CD14-positive monocyte (primary cell): Measurements from ENCODE around the gene NQO2. TPM values are rescaled to one million over a fixed set of nuclear protein-coding genes. Genes with fewer than 3 reads are reported as not detected.

Source experiments
- DNase-seq, 3 donors: peaks; one replicate each; pipeline ENCODE4 v3.0.0-alpha.2; 2011 to 2022
- H2AFZ ChIP-seq: 2 replicates; pipeline ENCODE4 v1.6.0; 2012; ENCODE audit warnings: mild to moderate bottlenecking, low read depth, low read length, inconsistent platforms; ENCODE audit not compliant: insufficient read depth, poor library complexity, severe bottlenecking
- H3K27ac ChIP-seq, 2 donors: 1 replicate in 1 of 2; 2 replicates in 1 of 2; pipeline ENCODE4 v1.5.1; 2012 to 2013; ENCODE audit warnings: low read length in 2 of 2, control low read depth in 1 of 2, inconsistent platforms in 1 of 2, low read depth in 1 of 2, mild to moderate bottlenecking in 1 of 2
- H3K27me3 ChIP-seq, 2 donors: one replicate each; pipeline versions ENCODE4 v1.6.0 to v1.6.1; 2011 to 2013; ENCODE audit warnings: low read length in 2 of 2; ENCODE audit not compliant: control insufficient read depth in 2 of 2, insufficient read depth in 2 of 2
- H3K36me3 ChIP-seq, 2 donors: replicated peaks in 1 of 2; 1 replicate in 1 of 2; 2 replicates in 1 of 2; pipeline versions ENCODE4 v1.5.1 to v1.6.1; 2012 to 2013; ENCODE audit warnings: low read length in 2 of 2, control low read depth in 1 of 2, inconsistent platforms in 1 of 2, mild to moderate bottlenecking in 1 of 2; ENCODE audit not compliant: insufficient read depth in 2 of 2, control insufficient read depth in 1 of 2
- H3K4me1 ChIP-seq, 2 donors: 1 replicate in 1 of 2; 2 replicates in 1 of 2; pipeline versions ENCODE4 v1.5.1 to v1.6.1; 2012 to 2013; ENCODE audit warnings: low read length in 2 of 2, control low read depth in 1 of 2, inconsistent platforms in 1 of 2, mild to moderate bottlenecking in 1 of 2, moderate library complexity in 1 of 2; ENCODE audit not compliant: insufficient read depth in 2 of 2, control insufficient read depth in 1 of 2
- H3K4me2 ChIP-seq: replicated peaks from 2 replicates; pipeline ENCODE3; 2012; ENCODE audit warnings: low read length, moderate library complexity, mild to moderate bottlenecking; ENCODE audit not compliant: poor library complexity, severe bottlenecking; ENCODE audit errors: extremely low read depth
- H3K4me3 ChIP-seq, 3 experiments: fragments of 200-600 bp in 1 of 3; sonication (generic) in 1 of 3; replicated peaks in 1 of 3; 1 replicate in 2 of 3; 2 replicates in 1 of 3; pipeline ENCODE4 v1.5.1; 2011 to 2013; ENCODE audit warnings: low read length in 3 of 3, mild to moderate bottlenecking in 3 of 3, control low read depth in 2 of 3, low read depth in 2 of 3, inconsistent platforms in 1 of 3, moderate library complexity in 1 of 3
- H3K79me2 ChIP-seq: 2 replicates; pipeline ENCODE4 v1.6.0; 2012; ENCODE audit warnings: mild to moderate bottlenecking, control low read depth, inconsistent platforms, low read length, moderate library complexity; ENCODE audit not compliant: insufficient read depth
- H3K9ac ChIP-seq: 2 replicates; pipeline ENCODE4 v1.6.0; 2017; ENCODE audit warnings: low read length, mild to moderate bottlenecking; ENCODE audit not compliant: insufficient read depth, poor library complexity, severe bottlenecking
- H3K9me3 ChIP-seq, 2 donors: replicated peaks in 1 of 2; 1 replicate in 1 of 2; 2 replicates in 1 of 2; pipeline versions ENCODE4 v1.5.1 to v1.6.1; 2012 to 2013; ENCODE audit warnings: low read length in 2 of 2, control low read depth in 1 of 2; ENCODE audit not compliant: control insufficient read depth in 1 of 2, insufficient read depth in 1 of 2
- H4K20me1 ChIP-seq: 2 replicates; pipeline ENCODE4 v1.6.0; 2012; ENCODE audit warnings: mild to moderate bottlenecking, low read length, control low read depth, moderate library complexity; ENCODE audit not compliant: insufficient read depth
- H3K27ac Mint-ChIP-seq, 7 donors: one replicate each; pipeline ENCODE4 v1.8.0; 2020; ENCODE audit warnings: mild to moderate bottlenecking in 7 of 7, mixed read lengths in 7 of 7, moderate library complexity in 6 of 7, inconsistent platforms in 2 of 7
- H3K27me3 Mint-ChIP-seq, 3 donors: one replicate each; pipeline ENCODE4 v1.8.0; 2021 to 2022; ENCODE audit warnings: low read depth in 3 of 3, mild to moderate bottlenecking in 3 of 3, mixed read lengths in 3 of 3, moderate library complexity in 3 of 3, inconsistent platforms in 1 of 3
- H3K36me3 Mint-ChIP-seq, 2 donors: one replicate each; pipeline ENCODE4 v1.8.0; 2020; ENCODE audit warnings: mixed read lengths in 2 of 2, inconsistent platforms in 1 of 2, mild to moderate bottlenecking in 1 of 2
- H3K4me1 Mint-ChIP-seq: one replicate; pipeline ENCODE4 v1.8.0; 2020; ENCODE audit warnings: mild to moderate bottlenecking, mixed read lengths
- H3K4me3 Mint-ChIP-seq, 2 donors: one replicate each; pipeline ENCODE4 v1.8.0; 2020; ENCODE audit warnings: mild to moderate bottlenecking in 2 of 2, mixed read lengths in 2 of 2, moderate library complexity in 1 of 2
- H3K9me3 Mint-ChIP-seq, 7 donors: one replicate each; pipeline ENCODE4 v1.8.0; 2020 to 2022; ENCODE audit warnings: mixed read lengths in 7 of 7, mild to moderate bottlenecking in 6 of 7, moderate library complexity in 6 of 7, inconsistent platforms in 2 of 7
- CTCF ChIP-seq: fragments of 200-600 bp; IDR thresholded peaks from one replicate; pipeline ENCODE4 v1.8.0; 2022; ENCODE audit warnings: antibody characterized with exemption, mild to moderate bottlenecking
- WGBS: methylation state at CpG from one replicate; pipeline ENCODE4 v1.1.5; 2013; ENCODE audit warnings: missing lambda C conversion rate; ENCODE audit not compliant: insufficient coverage; 5-methylcytosine and 5-hydroxymethylcytosine counted together
- intact Hi-C, 2 donors: fragments of 100-400 bp; cut with micrococcal nuclease; formaldehyde crosslinking; loops; one replicate each; pipeline versions ENCODE4 v1.15.0 to v1.15.1; 2023
- polyA plus RNA-seq, 3 donors: library from polyadenylated mRNA; depleted of rRNA in 1 of 3; unstranded in 2 of 3; stranded (reverse) in 1 of 3; fragments of 300-500 nt in 2 of 3; fragments of >200 nt in 1 of 3; fragmentation: Illumina TruSeq in 2 of 3; gene quantifications; 1 replicate in 2 of 3; 2 replicates in 1 of 3; pipeline ENCODE4 v1.2.3, GENCODE V29; 2012 to 2021

The NQO2 gene
- polyA plus RNA-seq, 3 donors = 30.0 to 281 (median 146) TPM

GRCh38 chr6:2989332-2990247, 10.1 kb upstream of the NQO2 start:
- Mint-ChIP-seq H3K4me3 (peak overlapping the region; percentile 89 to 98), H3K4me1 (peaks cover 25% of the 10 kb centered on the region), H3K27me3 (peaks cover 2 to 7% (median 2%) of the 10 kb centered on the region in 3 donors), H3K36me3 (peaks cover 0 to 3% of the 10 kb centered on the region in 2 donors), H3K9me3 (peaks cover 0 to 2% (median 0%) of the 10 kb centered on the region in 7 donors), H3K27ac (peak overlapping the region; percentile 97 to 99 (median 97))
- Histone ChIP-seq H4K20me1 (no peaks in the 10 kb centered on the region), H3K9me3 (no peaks in the 10 kb centered on the region), H3K79me2 (peaks cover 8% of the 10 kb centered on the region), H3K4me1 (peaks cover 19 to 32% of the 10 kb centered on the region in 2 donors), H3K27ac (peak overlapping the region; percentile 82 to 94), H3K36me3 (no peaks in the 10 kb centered on the region), H2AFZ (peak overlapping the region; percentile 98), H3K4me2 (peak overlapping the region; percentile 88), H3K9ac (peak overlapping the region; percentile 87), H3K4me3 (peak overlapping the region; percentile 80 to 100 (median 96)), H3K27me3 (no peaks in the 10 kb centered on the region)
- intact Hi-C loops = loop anchor here (2.0 to 10.0 kb wide), 7 partner anchors 37 to 265 kb away; partner anchors contain the start of genes PSMG4 (in 2 of the 2) and SERPINB1 (in 2 of the 2)
- under 1% methylated on average over 11 of the region's 22 CpGs for WGBS
- peak; percentile 94 to 98 (median 98) for DNase-seq
- peak; percentile 68 for TF ChIP-seq CTCF

DNA sequence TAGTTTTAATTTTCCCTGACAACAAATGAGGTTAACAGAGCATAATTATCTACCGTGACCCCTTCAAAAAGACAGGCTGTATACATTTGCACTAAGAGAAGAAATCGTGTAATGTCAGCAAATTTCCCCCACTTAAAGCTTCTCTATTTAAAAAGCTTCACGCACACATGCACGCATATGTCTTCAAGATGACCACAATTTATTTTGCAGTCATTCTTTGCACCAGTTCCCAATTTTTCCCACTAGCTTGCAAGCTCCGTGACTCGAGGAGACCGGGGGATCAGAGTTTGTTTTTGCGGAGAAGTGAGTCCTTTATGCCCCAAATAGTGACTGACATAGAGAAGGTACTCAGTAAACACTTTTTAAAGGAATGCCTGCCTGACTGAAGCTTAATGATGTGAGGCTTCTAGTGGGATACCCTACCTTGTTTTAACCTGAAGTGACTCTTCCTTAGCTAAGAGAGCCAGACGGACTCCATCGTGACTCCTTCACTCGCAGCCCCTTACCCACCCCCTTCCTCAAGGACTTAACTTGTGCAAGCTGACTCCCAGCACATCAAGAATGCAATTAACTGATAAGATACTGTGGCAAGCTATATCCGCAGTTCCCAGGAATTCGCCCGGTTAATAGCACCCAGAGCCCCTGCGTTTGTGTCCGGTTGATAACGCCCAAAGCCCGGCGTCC, 9.3 kb upstream of the NQO2 start:
- H3K9ac ChIP-seq = peak overlapping the region; percentile 87
- H3K4me1 ChIP-seq = peaks cover 19 to 32% of the 10 kb centered on the region in 2 donors
- peak overlapping the region; percentile 80 to 100 (median 96) for H3K4me3 ChIP-seq
- Mint-ChIP-seq H3K36me3 (peaks cover 0 to 3% of the 10 kb centered on the region in 2 donors), H3K9me3 (peaks cover 0 to 2% (median 0%) of the 10 kb centered on the region in 7 donors), H3K27ac (peak overlapping the region; percentile 97 to 99 (median 97)), H3K4me3 (peak overlapping the region; percentile 89 to 98), H3K4me1 (peaks cover 25% of the 10 kb centered on the region), H3K27me3 (peaks cover 2 to 7% (median 2%) of the 10 kb centered on the region in 3 donors)
- peaks cover 8% of the 10 kb centered on the region for H3K79me2 ChIP-seq
- H3K9me3 ChIP-seq = no peaks in the 10 kb centered on the region
- H2AFZ ChIP-seq = peak overlapping the region; percentile 98
- intact Hi-C loops = loop anchor here (10.0 kb wide), 1 partner anchor 264 kb away; the partner anchor contains the start of gene PSMG4 (in 2 of the 2)
- peak in 2 of 3 donors; percentile 63 to 64 for DNase-seq
- peak overlapping the region; percentile 82 to 94 for H3K27ac ChIP-seq
- WGBS = 0% methylated on average over 13 of the region's 19 CpGs
- no peaks in the 10 kb centered on the region for H3K27me3 ChIP-seq
- no peak for TF ChIP-seq CTCF
- no peaks in the 10 kb centered on the region for H3K36me3 ChIP-seq
- no peaks in the 10 kb centered on the region for H4K20me1 ChIP-seq
- H3K4me2 ChIP-seq = peak overlapping the region; percentile 88
